Activated CD8-positive, alpha-beta memory T cell treated with anti-CD3 and anti-CD28 coated beads, Interleukin-2, amount 50 U/mL, for 1 hour (primary cell): ENCODE measurements around the gene SAE1.
"Not testable (repeated sequence)": the region's sequence is repeated elsewhere in the genome, so short reads cannot be mapped to it uniquely, and the experiment has no call there.

Experiments
- DNase-seq: peaks from one replicate; pipeline ENCODE4 v3.0.0-alpha.2; 2020; ENCODE audit errors: extremely low read depth

Gene SAE1

GRCh38 chr19:47240996-47241918 lies 110.6 kb downstream of the SAE1 start:
- peak; percentile 92 for DNase-seq

- no peak for DNase-seq
Observed at GRCh38 chr19:47241919-47242577, 111.4 kb downstream of the SAE1 start.

- DNase-seq: no peak
Observed at GRCh38 chr19:47243364-47243775, 112.7 kb downstream of the SAE1 start.

GRCh38 chr19:47243776-47244547 lies 113.3 kb downstream of the SAE1 start:
- DNase-seq: peak; percentile 63

- no peak for DNase-seq
Observed at GRCh38 chr19:47247308-47247990, 116.8 kb downstream of the SAE1 start.

- DNase-seq: not testable (repeated sequence)
Observed at GRCh38 chr19:47253016-47253415, 122.4 kb downstream of the SAE1 start.

- DNase-seq: no peak
Observed at GRCh38 chr19:47253467-47253881, 122.8 kb downstream of the SAE1 start.

DNA sequence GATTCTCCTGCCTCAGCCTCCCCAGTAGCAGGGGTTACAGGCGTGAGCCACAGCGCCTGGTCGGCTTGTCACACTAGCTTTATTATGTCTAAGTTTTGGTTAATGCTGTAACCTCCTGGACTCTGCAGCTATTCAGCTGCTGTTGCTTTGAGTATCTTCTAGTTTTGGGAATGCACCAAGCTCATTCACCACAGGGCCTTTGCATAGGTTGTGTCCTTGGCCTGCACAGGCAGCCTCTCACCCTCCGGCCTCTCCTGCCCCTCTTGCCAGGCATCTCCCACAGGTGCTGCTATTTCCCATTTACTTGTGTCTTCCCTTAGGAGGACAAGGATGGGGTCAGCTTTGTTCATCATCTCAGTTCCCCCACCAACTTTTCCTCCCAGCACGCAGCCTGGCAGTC lies 123.3 kb downstream of the SAE1 start:
- DNase-seq: no peak

- peak; percentile 78 for DNase-seq
Observed at GRCh38 chr19:47255879-47256692, 125.5 kb downstream of the SAE1 start, which contains the start of gene CCDC9. TSS of gene CCDC9 (plus strand) at chr19:47256525. CDS start at chr19:47258401, 1,876 bp downstream.

DNA sequence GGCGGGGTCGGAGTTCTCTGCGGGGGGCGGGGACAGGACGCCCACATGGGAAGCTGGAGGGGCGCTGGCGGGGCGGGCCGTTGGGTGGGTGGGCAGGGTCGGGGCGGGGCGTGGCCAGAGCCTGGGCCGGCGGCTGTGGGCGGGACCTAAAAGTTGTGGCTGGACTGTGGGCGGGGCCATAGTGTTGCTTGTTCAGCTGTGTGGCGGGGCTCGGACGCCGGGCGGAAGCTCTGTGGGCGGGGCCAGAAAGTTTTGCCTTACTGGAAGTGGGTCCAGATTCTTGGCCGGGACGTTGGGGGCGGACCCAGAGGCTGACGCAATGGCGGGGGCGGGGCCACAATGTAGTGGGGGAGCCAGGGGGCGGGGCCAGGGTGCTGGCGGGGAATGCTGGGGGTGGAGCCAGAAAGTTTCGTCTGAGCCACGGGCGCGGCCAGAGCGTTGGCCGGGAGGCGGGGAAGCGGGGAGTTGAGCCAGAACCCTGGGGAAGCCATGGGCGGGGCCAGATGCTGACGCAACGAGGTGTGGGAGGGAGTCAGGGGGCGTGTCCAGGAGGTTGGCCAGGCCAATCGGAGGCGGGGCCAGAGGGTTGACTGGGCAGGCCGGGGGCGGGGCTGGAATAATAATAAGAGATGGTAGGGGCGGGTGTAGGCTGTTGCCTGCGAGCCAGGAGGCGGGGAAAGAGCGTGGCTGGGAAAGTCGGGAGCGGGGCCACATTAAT lies 126.2 kb downstream of the SAE1 start:
- peak; percentile 93 for DNase-seq

GRCh38 chr19:47257411-47258169 lies 127.0 kb downstream of the SAE1 start:
- no peak for DNase-seq

- DNase-seq: no peak
Observed at GRCh38 chr19:47258434-47258833, 127.8 kb downstream of the SAE1 start.

DNA sequence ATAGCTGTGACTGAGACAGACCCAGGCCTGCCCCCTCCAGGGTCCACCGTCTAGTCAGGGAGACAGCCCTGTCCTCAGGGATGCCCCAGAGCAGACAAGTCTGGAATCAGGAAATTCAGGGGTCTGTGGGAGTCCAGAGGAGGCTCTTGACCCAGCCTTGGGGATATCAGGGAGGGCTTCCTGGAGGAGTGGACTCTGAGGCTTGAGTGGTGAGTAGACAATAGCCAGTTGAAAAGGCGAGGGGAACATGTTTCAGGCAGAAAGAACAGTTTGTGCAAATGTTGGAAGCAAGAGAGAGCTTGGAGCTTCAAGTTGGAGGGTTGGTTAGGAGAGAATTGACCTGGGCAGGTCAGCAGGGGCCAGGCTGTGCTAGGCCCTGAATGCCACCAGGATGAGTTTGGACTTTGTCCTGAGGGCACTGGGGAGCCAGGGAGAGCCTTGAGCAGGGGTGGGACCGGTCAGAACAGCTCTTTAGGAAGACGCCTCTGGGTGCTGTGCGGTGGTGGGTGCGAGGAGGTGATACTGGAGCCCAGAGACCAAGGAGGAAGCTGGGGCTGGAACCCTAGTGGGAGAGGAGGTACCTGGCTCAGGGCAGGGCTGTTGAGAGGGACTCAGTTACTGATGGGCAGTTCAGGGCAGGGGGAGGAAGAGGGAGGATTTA lies 128.4 kb downstream of the SAE1 start:
- no peak for DNase-seq
